ENCODE measurements around the gene APP.
"Not testable (repeated sequence)": the region's sequence is repeated elsewhere in the genome, so short reads cannot be mapped to it uniquely, and the experiment has no call there.

DNA sequence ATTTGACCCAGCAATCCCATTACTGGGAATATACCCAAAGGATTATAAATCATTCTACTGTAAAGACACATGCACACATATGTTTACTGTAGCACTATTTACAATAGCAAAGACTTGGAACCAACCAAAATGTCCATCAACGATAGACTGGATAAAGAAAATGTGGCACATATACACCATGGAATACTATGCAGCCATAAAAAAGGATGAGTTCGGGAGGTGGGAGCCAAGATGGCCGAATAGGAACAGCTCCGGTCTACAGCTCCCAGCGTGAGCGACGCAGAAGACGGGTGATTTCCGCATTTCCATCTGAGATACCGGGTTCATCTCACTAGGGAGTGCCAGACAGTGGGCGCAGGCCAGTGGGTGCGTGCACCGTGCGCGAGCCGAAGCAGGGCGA, 252.4 kb downstream of the APP start:
- not testable (repeated sequence) for TF ChIP-seq EZH2phosphoT487 (IDR thresholded peaks at IDR 0.05; ENCODE audit: borderline replicate concordance)
- TF ChIP-seq, protein P1, sequence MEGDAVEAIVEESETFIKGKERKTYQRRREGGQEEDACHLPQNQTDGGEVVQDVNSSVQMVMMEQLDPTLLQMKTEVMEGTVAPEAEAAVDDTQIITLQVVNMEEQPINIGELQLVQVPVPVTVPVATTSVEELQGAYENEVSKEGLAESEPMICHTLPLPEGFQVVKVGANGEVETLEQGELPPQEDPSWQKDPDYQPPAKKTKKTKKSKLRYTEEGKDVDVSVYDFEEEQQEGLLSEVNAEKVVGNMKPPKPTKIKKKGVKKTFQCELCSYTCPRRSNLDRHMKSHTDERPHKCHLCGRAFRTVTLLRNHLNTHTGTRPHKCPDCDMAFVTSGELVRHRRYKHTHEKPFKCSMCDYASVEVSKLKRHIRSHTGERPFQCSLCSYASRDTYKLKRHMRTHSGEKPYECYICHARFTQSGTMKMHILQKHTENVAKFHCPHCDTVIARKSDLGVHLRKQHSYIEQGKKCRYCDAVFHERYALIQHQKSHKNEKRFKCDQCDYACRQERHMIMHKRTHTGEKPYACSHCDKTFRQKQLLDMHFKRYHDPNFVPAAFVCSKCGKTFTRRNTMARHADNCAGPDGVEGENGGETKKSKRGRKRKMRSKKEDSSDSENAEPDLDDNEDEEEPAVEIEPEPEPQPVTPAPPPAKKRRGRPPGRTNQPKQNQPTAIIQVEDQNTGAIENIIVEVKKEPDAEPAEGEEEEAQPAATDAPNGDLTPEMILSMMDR (conservative IDR thresholded peaks at IDR 0.05; ENCODE audit: low read length) = not testable (repeated sequence)

Measured in Loucy (cell line).